Ectodermal cell (in vitro differentiated cells): ENCODE results near the gene ITGA2B. TPM values are rescaled to one million over a fixed set of nuclear protein-coding genes. Genes with fewer than 3 reads are reported as not detected.

Source experiments
- H3K27ac ChIP-seq: 2 replicates; pipeline ENCODE4 v1.7.0; 2013; ENCODE audit warnings: mild to moderate bottlenecking, low read depth, low read length; ENCODE audit not compliant: insufficient read depth, poor library complexity, severe bottlenecking
- H3K27me3 ChIP-seq: 2 replicates; pipeline ENCODE4 v1.7.0; 2013; ENCODE audit warnings: mild to moderate bottlenecking, low read length; ENCODE audit not compliant: insufficient read depth, control insufficient read depth, poor library complexity, severe bottlenecking
- H3K36me3 ChIP-seq: one replicate; pipeline ENCODE4 v1.7.0; 2013; ENCODE audit warnings: low read length; ENCODE audit not compliant: control insufficient read depth, insufficient read depth
- H3K4me1 ChIP-seq: one replicate; pipeline ENCODE4 v1.7.0; 2013; ENCODE audit warnings: low read length; ENCODE audit not compliant: control insufficient read depth, insufficient read depth
- H3K4me3 ChIP-seq: 2 replicates; pipeline ENCODE4 v1.7.0; 2013; ENCODE audit warnings: low read depth, low read length, control low read depth; ENCODE audit not compliant: insufficient read depth
- H3K9me3 ChIP-seq: 2 replicates; pipeline ENCODE4 v1.7.0; 2013; ENCODE audit warnings: mild to moderate bottlenecking, low read length, moderate library complexity; ENCODE audit not compliant: control insufficient read depth
- WGBS, 2 experiments: methylation state at CpG; one replicate each; pipeline ENCODE4 v1.1.7; 2013; ENCODE audit warnings: missing lambda C conversion rate in 2 of 2; 5-methylcytosine and 5-hydroxymethylcytosine counted together
- polyA plus RNA-seq, 4 experiments: library from polyadenylated mRNA; stranded (reverse); fragments of 50-300 nt; gene quantifications; one replicate each; pipeline ENCODE4 v1.2.3, GENCODE V29; 2013

Gene ITGA2B
- polyA plus RNA-seq (2013, experiment 1 of 4), result 10.9 TPM
- 10.4 TPM for polyA plus RNA-seq (2013, experiment 2 of 4)
- polyA plus RNA-seq (2013, experiment 3 of 4), result 12.2 TPM
- 15.6 TPM for polyA plus RNA-seq (2013, experiment 4 of 4)

DNA sequence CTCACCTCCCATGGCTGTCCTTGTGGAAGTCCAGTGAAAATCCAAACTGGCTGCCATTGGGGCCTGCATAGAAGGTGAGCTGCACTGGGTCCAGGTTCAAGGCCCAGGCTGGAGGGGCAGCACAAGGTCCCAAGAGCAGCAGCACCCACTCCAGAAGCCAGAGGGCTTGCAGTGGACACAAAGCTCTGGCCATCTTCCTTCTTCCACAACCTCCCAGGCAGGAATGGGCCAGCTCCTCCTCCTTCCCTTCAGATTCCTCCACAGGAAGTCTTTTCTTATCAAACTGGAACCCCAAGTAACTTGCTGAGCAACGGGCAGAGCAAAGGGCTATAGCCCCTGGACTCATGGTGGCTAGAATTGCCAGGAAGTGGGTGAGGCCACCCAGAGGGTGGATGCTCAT, at the start of gene ITGA2B:
ITGA2B (minus strand) TSS at position 369 of the 400 bp plus-strand sequence; CDS start at position 193, 176 bp downstream.
- Histone ChIP-seq H3K27me3 (peaks cover 22% of the 10 kb centered on the region), H3K4me1 (peaks cover 6% of the 10 kb centered on the region), H3K27ac (no peak within 1 kb of the TSS), H3K36me3 (no peaks in the 10 kb centered on the region), H3K4me3 (no peak within 1 kb of the TSS), H3K9me3 (no peaks in the 10 kb centered on the region)
- WGBS, 2 experiments, result 82 to 88% methylated on average over 1 of the region's 1 CpG

GRCh38 chr17:44439168-44439567, 49.7 kb upstream of the ITGA2B start:
- H3K27ac ChIP-seq, result no peak overlapping the region
- H3K9me3 ChIP-seq, result no peaks in the 10 kb centered on the region
- H3K27me3 ChIP-seq, result no peaks in the 10 kb centered on the region
- peaks cover 4% of the 10 kb centered on the region for H3K36me3 ChIP-seq
- WGBS, 2 experiments, result 87 to 92% methylated on average over 2 to 3 of the region's 3 CpGs
- no peak overlapping the region for H3K4me3 ChIP-seq
- H3K4me1 ChIP-seq, result peaks cover 7% of the 10 kb centered on the region

DNA sequence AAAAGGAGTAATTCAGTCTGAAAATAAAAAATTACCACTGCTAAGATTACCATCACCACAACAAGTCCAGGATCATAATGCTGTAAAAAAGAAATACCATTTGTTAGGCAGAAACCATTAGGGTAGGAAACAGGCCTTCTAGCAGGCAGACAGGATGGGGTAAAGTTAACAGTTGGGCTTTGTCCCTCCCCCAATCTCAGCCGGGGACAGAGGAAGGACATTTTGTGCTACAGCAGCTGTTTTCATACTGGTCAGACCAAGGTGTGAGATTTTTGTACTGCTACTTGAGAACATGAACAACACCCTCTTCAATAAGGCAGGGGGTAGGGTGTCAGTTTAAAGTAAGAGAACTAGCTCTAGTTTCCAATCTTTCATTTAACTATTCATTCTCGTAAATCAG, 49.2 kb upstream of the ITGA2B start:
- no peaks in the 10 kb centered on the region for H3K27me3 ChIP-seq
- H3K36me3 ChIP-seq, result peaks cover 4% of the 10 kb centered on the region
- H3K4me1 ChIP-seq, result peaks cover 7% of the 10 kb centered on the region
- no peaks in the 10 kb centered on the region for H3K9me3 ChIP-seq
- no peak overlapping the region for H3K27ac ChIP-seq
- WGBS, 2 experiments, result 81 to 83% methylated on average over 2 of the region's 2 CpGs
- no peak overlapping the region for H3K4me3 ChIP-seq

DNA sequence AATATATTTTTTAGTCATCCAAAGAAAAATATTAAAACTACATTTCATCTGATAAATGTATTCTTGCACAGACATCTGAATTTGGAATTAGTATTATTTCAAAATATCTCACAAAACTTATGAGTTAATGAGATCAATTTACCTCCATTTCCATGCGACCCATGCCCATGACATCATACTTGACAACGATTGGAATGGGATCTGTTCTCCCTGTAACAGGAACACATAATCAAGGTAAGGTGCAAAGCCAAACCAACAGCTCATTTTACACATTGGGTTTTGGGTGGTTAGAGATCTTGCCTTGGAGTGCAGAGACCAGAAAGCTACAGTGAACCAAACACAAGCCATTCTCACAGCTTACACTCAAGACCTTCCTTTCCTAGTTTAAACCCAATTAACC, 46.9 kb upstream of the ITGA2B start:
- 96 to 97% methylated on average over 2 of the region's 2 CpGs for WGBS, 2 experiments
- H3K27ac ChIP-seq, result no peak overlapping the region
- no peak overlapping the region for H3K4me3 ChIP-seq
- peaks cover 7% of the 10 kb centered on the region for H3K4me1 ChIP-seq
- no peaks in the 10 kb centered on the region for H3K27me3 ChIP-seq
- no peaks in the 10 kb centered on the region for H3K9me3 ChIP-seq
- H3K36me3 ChIP-seq, result peaks cover 4% of the 10 kb centered on the region

GRCh38 chr17:44432254-44433157, 43.1 kb upstream of the ITGA2B start:
- H3K4me3 ChIP-seq, result no peak overlapping the region
- no peaks in the 10 kb centered on the region for H3K9me3 ChIP-seq
- no peak overlapping the region for H3K27ac ChIP-seq
- peaks cover 4% of the 10 kb centered on the region for H3K36me3 ChIP-seq
- no peaks in the 10 kb centered on the region for H3K4me1 ChIP-seq
- 97% methylated on average over 7 to 9 of the region's 9 CpGs for WGBS, 2 experiments
- no peaks in the 10 kb centered on the region for H3K27me3 ChIP-seq

- 93 to 95% methylated on average over 3 of the region's 3 CpGs for WGBS, 2 experiments
- Histone ChIP-seq H3K36me3 (peaks cover 8% of the 10 kb centered on the region), H3K27ac (no peak overlapping the region), H3K9me3 (no peaks in the 10 kb centered on the region), H3K4me1 (no peaks in the 10 kb centered on the region), H3K4me3 (no peak overlapping the region), H3K27me3 (no peaks in the 10 kb centered on the region)
Observed at GRCh38 chr17:44424828-44425461, 35.5 kb upstream of the ITGA2B start.

- 94 to 98% methylated on average over 2 of the region's 2 CpGs for WGBS, 2 experiments
- H3K4me3 ChIP-seq, result no peak overlapping the region
- no peak overlapping the region for H3K27ac ChIP-seq
- H3K36me3 ChIP-seq, result peaks cover 4% of the 10 kb centered on the region
- no peaks in the 10 kb centered on the region for H3K27me3 ChIP-seq
- no peaks in the 10 kb centered on the region for H3K4me1 ChIP-seq
- no peaks in the 10 kb centered on the region for H3K9me3 ChIP-seq
Observed at GRCh38 chr17:44417553-44417952, 28.1 kb upstream of the ITGA2B start.

- H3K27ac ChIP-seq, result no peak overlapping the region
- no peaks in the 10 kb centered on the region for H3K27me3 ChIP-seq
- WGBS, 2 experiments, result 97 to 98% methylated on average over 2 of the region's 2 CpGs
- no peak overlapping the region for H3K4me3 ChIP-seq
- peaks cover 4% of the 10 kb centered on the region for H3K36me3 ChIP-seq
- no peaks in the 10 kb centered on the region for H3K9me3 ChIP-seq
- no peaks in the 10 kb centered on the region for H3K4me1 ChIP-seq
Observed at GRCh38 chr17:44416558-44417289, 27.3 kb upstream of the ITGA2B start.

GRCh38 chr17:44414394-44415155, 25.1 kb upstream of the ITGA2B start:
- H3K4me1 ChIP-seq, result no peaks in the 10 kb centered on the region
- no peak overlapping the region for H3K27ac ChIP-seq
- no peak overlapping the region for H3K4me3 ChIP-seq
- peaks cover 4% of the 10 kb centered on the region for H3K36me3 ChIP-seq
- H3K9me3 ChIP-seq, result no peaks in the 10 kb centered on the region
- 100% methylated on average over 1 of the region's 1 CpG for WGBS, 2 experiments
- H3K27me3 ChIP-seq, result no peaks in the 10 kb centered on the region
